Measurements from ENCODE around the gene PSMD14. TPM values are rescaled to one million over a fixed set of nuclear protein-coding genes. Genes with fewer than 3 reads are reported as not detected.
A peak's percentile ranks its signal among the peaks of the same experiment; 100 is the strongest.

The PSMD14 gene
- total and polyA plus RNA-seq, 2 of the 13 experiments (the other 11 are each of a cell fraction or from before 2014, with no cell fraction given), result 60.6 to 149 TPM

DNA sequence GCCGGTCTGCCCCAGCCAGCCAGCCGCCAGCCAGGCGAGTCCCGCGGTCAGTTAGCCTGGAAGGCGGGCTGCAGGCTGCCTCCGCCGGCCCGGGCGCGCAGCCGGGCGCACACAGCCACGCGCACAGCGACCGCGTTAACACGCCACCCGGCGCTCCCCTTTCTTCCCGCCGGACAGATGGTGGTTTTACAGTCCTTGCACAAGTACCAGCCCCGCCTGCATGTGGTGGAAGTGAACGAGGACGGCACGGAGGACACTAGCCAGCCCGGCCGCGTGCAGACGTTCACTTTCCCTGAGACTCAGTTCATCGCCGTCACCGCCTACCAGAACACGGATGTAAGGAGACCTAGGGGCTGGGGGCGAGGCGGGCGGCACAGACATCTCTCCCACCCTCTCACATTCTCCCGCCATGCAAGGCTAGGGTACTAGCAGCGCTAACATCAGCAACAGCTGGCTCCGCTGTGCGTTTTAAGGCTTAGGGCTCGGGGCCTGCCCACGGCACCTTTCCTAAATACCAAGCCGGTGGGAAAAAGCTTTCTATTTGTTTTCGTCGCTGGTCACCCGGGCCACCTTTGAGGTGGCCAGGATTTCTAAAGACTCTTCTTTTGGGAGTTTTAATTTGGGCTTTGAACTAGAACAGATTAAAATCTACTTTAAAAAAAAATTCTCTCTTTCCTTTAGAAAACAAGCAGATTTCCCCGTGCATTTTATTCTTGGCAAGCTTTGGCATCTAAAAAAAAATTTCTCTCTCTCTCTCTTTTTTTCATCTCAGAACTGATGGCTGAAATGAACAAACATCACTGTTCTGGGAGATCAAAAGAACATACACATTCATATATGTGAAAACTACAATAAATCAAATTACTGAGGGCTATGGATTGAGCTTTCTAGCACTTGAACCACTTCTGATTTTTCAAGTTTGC is 110.8 kb downstream of the PSMD14 start (continued):
- TF ChIP-seq, protein P1, sequence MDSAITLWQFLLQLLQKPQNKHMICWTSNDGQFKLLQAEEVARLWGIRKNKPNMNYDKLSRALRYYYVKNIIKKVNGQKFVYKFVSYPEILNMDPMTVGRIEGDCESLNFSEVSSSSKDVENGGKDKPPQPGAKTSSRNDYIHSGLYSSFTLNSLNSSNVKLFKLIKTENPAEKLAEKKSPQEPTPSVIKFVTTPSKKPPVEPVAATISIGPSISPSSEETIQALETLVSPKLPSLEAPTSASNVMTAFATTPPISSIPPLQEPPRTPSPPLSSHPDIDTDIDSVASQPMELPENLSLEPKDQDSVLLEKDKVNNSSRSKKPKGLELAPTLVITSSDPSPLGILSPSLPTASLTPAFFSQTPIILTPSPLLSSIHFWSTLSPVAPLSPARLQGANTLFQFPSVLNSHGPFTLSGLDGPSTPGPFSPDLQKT (CRISPR knock-in tag; IDR thresholded peaks at IDR 0.05; ENCODE audit: borderline replicate concordance), result no peak
- TF ChIP-seq STAT5B (CRISPR knock-in tag; IDR thresholded peaks at IDR 0.05), result no peak
- no peak for TF ChIP-seq ZBTB7B (CRISPR knock-in tag; IDR thresholded peaks at IDR 0.05)
- no peak for TF ChIP-seq TARDBP (CRISPR knock-in tag; IDR thresholded peaks at IDR 0.05)
- TF ChIP-seq GATAD1 (CRISPR knock-in tag; IDR thresholded peaks at IDR 0.05), result no peak
- TF ChIP-seq, protein P2, sequence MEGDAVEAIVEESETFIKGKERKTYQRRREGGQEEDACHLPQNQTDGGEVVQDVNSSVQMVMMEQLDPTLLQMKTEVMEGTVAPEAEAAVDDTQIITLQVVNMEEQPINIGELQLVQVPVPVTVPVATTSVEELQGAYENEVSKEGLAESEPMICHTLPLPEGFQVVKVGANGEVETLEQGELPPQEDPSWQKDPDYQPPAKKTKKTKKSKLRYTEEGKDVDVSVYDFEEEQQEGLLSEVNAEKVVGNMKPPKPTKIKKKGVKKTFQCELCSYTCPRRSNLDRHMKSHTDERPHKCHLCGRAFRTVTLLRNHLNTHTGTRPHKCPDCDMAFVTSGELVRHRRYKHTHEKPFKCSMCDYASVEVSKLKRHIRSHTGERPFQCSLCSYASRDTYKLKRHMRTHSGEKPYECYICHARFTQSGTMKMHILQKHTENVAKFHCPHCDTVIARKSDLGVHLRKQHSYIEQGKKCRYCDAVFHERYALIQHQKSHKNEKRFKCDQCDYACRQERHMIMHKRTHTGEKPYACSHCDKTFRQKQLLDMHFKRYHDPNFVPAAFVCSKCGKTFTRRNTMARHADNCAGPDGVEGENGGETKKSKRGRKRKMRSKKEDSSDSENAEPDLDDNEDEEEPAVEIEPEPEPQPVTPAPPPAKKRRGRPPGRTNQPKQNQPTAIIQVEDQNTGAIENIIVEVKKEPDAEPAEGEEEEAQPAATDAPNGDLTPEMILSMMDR (CRISPR knock-in tag; IDR thresholded peaks at IDR 0.05), result no peak
- no peak for TF ChIP-seq ZNF331 (CRISPR knock-in tag; IDR thresholded peaks at IDR 0.05)
- TF ChIP-seq, protein P3, sequence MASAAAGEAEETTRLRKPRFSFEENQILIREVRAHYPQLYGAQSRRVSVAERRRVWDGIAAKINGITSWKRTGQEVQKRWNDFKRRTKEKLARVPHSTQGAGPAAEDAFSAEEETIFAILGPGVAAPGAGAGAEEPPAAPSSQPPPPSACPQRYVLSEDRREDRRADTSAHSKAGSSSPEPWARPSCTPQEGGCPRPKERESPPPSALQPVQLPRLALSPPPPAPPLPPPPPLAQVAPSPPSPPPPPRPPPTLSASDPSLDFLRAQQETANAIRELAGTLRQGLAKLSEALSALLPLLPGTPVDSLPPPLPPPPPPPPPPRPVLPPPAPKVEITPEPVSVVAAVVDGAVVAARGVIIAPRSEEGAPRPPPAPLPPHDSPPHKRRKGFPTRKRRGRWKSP (CRISPR knock-in tag; IDR thresholded peaks at IDR 0.05), result peak; percentile 92
- TF ChIP-seq ZSCAN29 (CRISPR knock-in tag; conservative IDR thresholded peaks at IDR 0.05), result no peak
- TF ChIP-seq NRL (CRISPR knock-in tag; IDR thresholded peaks at IDR 0.05; ENCODE audit: borderline replicate concordance), result peak; percentile 83
- TF ChIP-seq, protein P4, sequence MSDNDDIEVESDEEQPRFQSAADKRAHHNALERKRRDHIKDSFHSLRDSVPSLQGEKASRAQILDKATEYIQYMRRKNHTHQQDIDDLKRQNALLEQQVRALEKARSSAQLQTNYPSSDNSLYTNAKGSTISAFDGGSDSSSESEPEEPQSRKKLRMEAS (IDR thresholded peaks at IDR 0.05), result peak; percentile 78
- TF ChIP-seq, protein P5, sequence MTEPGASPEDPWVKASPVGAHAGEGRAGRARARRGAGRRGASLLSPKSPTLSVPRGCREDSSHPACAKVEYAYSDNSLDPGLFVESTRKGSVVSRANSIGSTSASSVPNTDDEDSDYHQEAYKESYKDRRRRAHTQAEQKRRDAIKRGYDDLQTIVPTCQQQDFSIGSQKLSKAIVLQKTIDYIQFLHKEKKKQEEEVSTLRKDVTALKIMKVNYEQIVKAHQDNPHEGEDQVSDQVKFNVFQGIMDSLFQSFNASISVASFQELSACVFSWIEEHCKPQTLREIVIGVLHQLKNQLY (CRISPR knock-in tag; IDR thresholded peaks at IDR 0.05), result no peak
- TF ChIP-seq, protein P6, sequence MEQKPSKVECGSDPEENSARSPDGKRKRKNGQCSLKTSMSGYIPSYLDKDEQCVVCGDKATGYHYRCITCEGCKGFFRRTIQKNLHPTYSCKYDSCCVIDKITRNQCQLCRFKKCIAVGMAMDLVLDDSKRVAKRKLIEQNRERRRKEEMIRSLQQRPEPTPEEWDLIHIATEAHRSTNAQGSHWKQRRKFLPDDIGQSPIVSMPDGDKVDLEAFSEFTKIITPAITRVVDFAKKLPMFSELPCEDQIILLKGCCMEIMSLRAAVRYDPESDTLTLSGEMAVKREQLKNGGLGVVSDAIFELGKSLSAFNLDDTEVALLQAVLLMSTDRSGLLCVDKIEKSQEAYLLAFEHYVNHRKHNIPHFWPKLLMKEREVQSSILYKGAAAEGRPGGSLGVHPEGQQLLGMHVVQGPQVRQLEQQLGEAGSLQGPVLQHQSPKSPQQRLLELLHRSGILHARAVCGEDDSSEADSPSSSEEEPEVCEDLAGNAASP (CRISPR knock-in tag; IDR thresholded peaks at IDR 0.05; ENCODE audit: borderline replicate concordance), result no peak
- TF ChIP-seq, protein P7, sequence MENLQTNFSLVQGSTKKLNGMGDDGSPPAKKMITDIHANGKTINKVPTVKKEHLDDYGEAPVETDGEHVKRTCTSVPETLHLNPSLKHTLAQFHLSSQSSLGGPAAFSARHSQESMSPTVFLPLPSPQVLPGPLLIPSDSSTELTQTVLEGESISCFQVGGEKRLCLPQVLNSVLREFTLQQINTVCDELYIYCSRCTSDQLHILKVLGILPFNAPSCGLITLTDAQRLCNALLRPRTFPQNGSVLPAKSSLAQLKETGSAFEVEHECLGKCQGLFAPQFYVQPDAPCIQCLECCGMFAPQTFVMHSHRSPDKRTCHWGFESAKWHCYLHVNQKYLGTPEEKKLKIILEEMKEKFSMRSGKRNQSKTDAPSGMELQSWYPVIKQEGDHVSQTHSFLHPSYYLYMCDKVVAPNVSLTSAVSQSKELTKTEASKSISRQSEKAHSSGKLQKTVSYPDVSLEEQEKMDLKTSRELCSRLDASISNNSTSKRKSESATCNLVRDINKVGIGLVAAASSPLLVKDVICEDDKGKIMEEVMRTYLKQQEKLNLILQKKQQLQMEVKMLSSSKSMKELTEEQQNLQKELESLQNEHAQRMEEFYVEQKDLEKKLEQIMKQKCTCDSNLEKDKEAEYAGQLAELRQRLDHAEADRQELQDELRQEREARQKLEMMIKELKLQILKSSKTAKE (CRISPR knock-in tag; IDR thresholded peaks at IDR 0.05; ENCODE audit: borderline replicate concordance), result no peak
- no peak for TF ChIP-seq ZNF543 (CRISPR knock-in tag; IDR thresholded peaks at IDR 0.05)
- TF ChIP-seq ASH2L (IDR thresholded peaks at IDR 0.05; ENCODE audit: insufficient read length, low read depth, low read length), result no peak
- no peak for TF ChIP-seq SMC3 (IDR thresholded peaks at IDR 0.05; ENCODE audit: low read length)
- no peak for TF ChIP-seq NCOA5 (CRISPR knock-in tag; IDR thresholded peaks at IDR 0.05)
- TF ChIP-seq ZNF33B (CRISPR knock-in tag; IDR thresholded peaks at IDR 0.05), result no peak
- TF ChIP-seq ZNF367 (CRISPR knock-in tag; IDR thresholded peaks at IDR 0.05; ENCODE audit: borderline replicate concordance), result no peak

All from HepG2 (cell line).